CD4-positive, CD25-positive, alpha-beta regulatory T cell (primary cell): ENCODE data around the gene ARSB. TPM values are rescaled to one million over a fixed set of nuclear protein-coding genes. Genes with fewer than 3 reads are reported as not detected.

Experiments used
- ATAC-seq, 2 donors: fragments of 150-1000 bp; cut with Tn5 transposase; one replicate each; pipeline ENCODE4 v1.10.0; 2021; ENCODE audit warnings: low read depth in 2 of 2, moderate number of reproducible peaks in 2 of 2, moderate library complexity in 1 of 2
- DNase-seq, 3 donors: peaks; one replicate each; pipeline versions ENCODE4 v3.0.0 to v3.0.0-alpha.2; 2012 to 2022; ENCODE audit warnings: mixed read lengths in 1 of 3
- H3K27ac ChIP-seq: one replicate; pipeline ENCODE4 v1.7.0; 2013; ENCODE audit warnings: mild to moderate bottlenecking, low read length; ENCODE audit not compliant: insufficient read depth, poor library complexity, severe bottlenecking
- H3K27me3 ChIP-seq: one replicate; pipeline ENCODE4 v1.7.0; 2013; ENCODE audit warnings: low read length; ENCODE audit not compliant: control insufficient read depth, insufficient read depth
- H3K36me3 ChIP-seq: one replicate; pipeline ENCODE4 v1.7.0; 2013; ENCODE audit warnings: mild to moderate bottlenecking, low read length, moderate library complexity; ENCODE audit not compliant: control insufficient read depth, insufficient read depth
- H3K4me1 ChIP-seq: 2 replicates; pipeline ENCODE4 v1.7.0; 2013; ENCODE audit warnings: mild to moderate bottlenecking, low read length; ENCODE audit not compliant: insufficient read depth, control insufficient read depth, poor library complexity, severe bottlenecking
- H3K4me3 ChIP-seq: one replicate; pipeline ENCODE4 v1.7.0; 2013; ENCODE audit warnings: low read depth, mild to moderate bottlenecking, low read length, moderate library complexity
- H3K9me3 ChIP-seq, 2 experiments: 1 replicate in 1 of 2; 2 replicates in 1 of 2; pipeline ENCODE4 v1.7.0; 2013; ENCODE audit warnings: low read length in 2 of 2, mild to moderate bottlenecking in 1 of 2, moderate library complexity in 1 of 2; ENCODE audit not compliant: control insufficient read depth in 2 of 2
- H3K27ac Mint-ChIP-seq, 3 donors: one replicate each; pipeline ENCODE4 v1.8.0; 2020 to 2022; ENCODE audit warnings: mild to moderate bottlenecking in 3 of 3, mixed read lengths in 3 of 3, moderate library complexity in 2 of 3
- H3K27me3 Mint-ChIP-seq: one replicate; pipeline ENCODE4 v1.8.0; 2022; ENCODE audit warnings: mild to moderate bottlenecking, mixed read lengths
- H3K36me3 Mint-ChIP-seq: one replicate; pipeline ENCODE4 v1.8.0; 2020; ENCODE audit warnings: mixed read lengths
- H3K4me1 Mint-ChIP-seq, 4 donors: one replicate each; pipeline ENCODE4 v1.8.0; 2020 to 2022; ENCODE audit warnings: mixed read lengths in 4 of 4, mild to moderate bottlenecking in 1 of 4
- H3K4me3 Mint-ChIP-seq, 4 donors: one replicate each; pipeline ENCODE4 v1.8.0; 2020 to 2022; ENCODE audit warnings: mild to moderate bottlenecking in 4 of 4, mixed read lengths in 4 of 4, moderate library complexity in 3 of 4
- H3K9me3 Mint-ChIP-seq, 7 donors: one replicate each; pipeline ENCODE4 v1.8.0; 2020 to 2022; ENCODE audit warnings: mixed read lengths in 7 of 7, mild to moderate bottlenecking in 3 of 7, moderate library complexity in 2 of 7
- polyA plus RNA-seq, 4 donors: library from polyadenylated mRNA; unstranded; fragments of 300-500 nt; fragmentation: Illumina TruSeq; gene quantifications; one replicate each; pipeline ENCODE4 v1.2.3, GENCODE V29; 2021
- total RNA-seq: library from RNA; stranded (reverse); gene quantifications from one replicate; pipeline ENCODE4 v1.2.3, GENCODE V29; 2022

Gene ARSB
- total and polyA plus RNA-seq, 5 donors from 2014 or later: 3.4 to 6.5 (median 4.4) TPM

DNA sequence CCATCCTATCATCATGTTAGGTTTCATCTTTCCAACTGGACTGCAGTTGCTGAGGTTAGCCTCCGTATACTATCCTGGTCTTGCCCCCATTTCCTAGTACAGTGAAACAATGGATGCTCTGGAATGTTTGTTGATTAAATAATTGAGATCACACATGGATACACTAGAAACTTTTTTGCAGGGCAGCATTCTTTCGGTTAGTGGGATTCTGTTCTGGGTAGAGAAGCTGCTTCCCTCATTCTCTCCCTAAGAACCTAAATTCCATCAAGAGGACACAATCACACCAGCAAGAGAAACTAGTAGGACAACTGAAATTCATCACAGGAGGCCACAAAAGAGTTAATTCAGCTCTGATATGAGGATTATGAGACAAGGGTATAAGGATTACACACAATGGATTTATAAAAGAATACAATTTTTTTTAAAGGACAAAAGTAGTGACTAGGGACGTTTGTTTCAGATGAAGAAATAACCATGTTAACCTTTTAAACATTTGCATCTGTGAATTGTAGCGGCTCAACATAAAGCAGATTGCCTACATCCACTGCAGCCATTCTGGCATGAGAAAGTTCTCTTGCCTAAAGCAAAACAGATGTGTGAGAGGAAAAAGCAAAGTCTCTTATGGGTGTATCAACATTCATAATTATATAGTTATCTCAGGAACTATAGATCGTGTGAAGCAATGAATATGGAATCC, 173.8 kb downstream of the ARSB start:
- Mint-ChIP-seq H3K27me3 (no peaks in the 10 kb centered on the region), H3K27ac (peak overlapping the region in 1 of 3 donors; percentile 69), H3K9me3 (peaks cover 0 to 3% (median 0%) of the 10 kb centered on the region in 7 donors), H3K4me3 (no peak overlapping the region), H3K36me3 (peaks cover 19% of the 10 kb centered on the region), H3K4me1 (peaks cover 0 to 3% (median 0%) of the 10 kb centered on the region in 4 donors)
- Histone ChIP-seq H3K27ac (no peak overlapping the region), H3K4me3 (no peak overlapping the region), H3K27me3 (no peaks in the 10 kb centered on the region), H3K4me1 (no peaks in the 10 kb centered on the region), H3K9me3 (no peaks in the 10 kb centered on the region), H3K36me3 (no peaks in the 10 kb centered on the region)
- DNase-seq (no peak), ATAC-seq (no peak)

GRCh38 chr5:78810098-78810920, 174.8 kb downstream of the ARSB start:
- H3K27me3 Mint-ChIP-seq: no peaks in the 10 kb centered on the region
- H3K9me3 Mint-ChIP-seq: peaks cover 0 to 3% (median 0%) of the 10 kb centered on the region in 7 donors
- DNase-seq (no peak), ATAC-seq (no peak)
- no peak overlapping the region for H3K4me3 ChIP-seq
- no peaks in the 10 kb centered on the region for H3K36me3 ChIP-seq
- H3K27me3 ChIP-seq: no peaks in the 10 kb centered on the region
- peaks cover 0 to 3% (median 0%) of the 10 kb centered on the region in 4 donors for H3K4me1 Mint-ChIP-seq
- H3K4me1 ChIP-seq: no peaks in the 10 kb centered on the region
- H3K27ac ChIP-seq: no peak overlapping the region
- H3K4me3 Mint-ChIP-seq: no peak overlapping the region
- H3K9me3 ChIP-seq: no peaks in the 10 kb centered on the region
- H3K36me3 Mint-ChIP-seq: peaks cover 14% of the 10 kb centered on the region
- H3K27ac Mint-ChIP-seq: no peak overlapping the region

- no peak overlapping the region for H3K27ac Mint-ChIP-seq
These were observed 175.7 kb downstream of the ARSB start for GRCh38 chr5:78809444-78809843.

GRCh38 chr5:78808818-78809217, 176.3 kb downstream of the ARSB start:
- H3K36me3 ChIP-seq: no peaks in the 10 kb centered on the region
- Mint-ChIP-seq H3K36me3 (peaks cover 3% of the 10 kb centered on the region), H3K4me1 (peaks cover 0 to 2% (median 0%) of the 10 kb centered on the region in 4 donors), H3K27ac (no peak overlapping the region), H3K4me3 (no peak overlapping the region), H3K27me3 (no peaks in the 10 kb centered on the region), H3K9me3 (peaks cover 0 to 3% (median 0%) of the 10 kb centered on the region in 7 donors)
- ATAC-seq (no peak), DNase-seq (no peak)
- H3K4me1 ChIP-seq: no peaks in the 10 kb centered on the region
- no peak overlapping the region for H3K27ac ChIP-seq
- no peaks in the 10 kb centered on the region for H3K9me3 ChIP-seq
- H3K4me3 ChIP-seq: no peak overlapping the region
- no peaks in the 10 kb centered on the region for H3K27me3 ChIP-seq

More at GRCh38 chr5:78809444-78809843, 175.7 kb downstream of the ARSB start:
- H3K27me3 ChIP-seq: no peaks in the 10 kb centered on the region
- no peaks in the 10 kb centered on the region for H3K36me3 ChIP-seq
- ATAC-seq (no peak), DNase-seq (no peak)
- H3K9me3 ChIP-seq: no peaks in the 10 kb centered on the region
- no peak overlapping the region for H3K4me3 ChIP-seq
- Mint-ChIP-seq H3K27me3 (no peaks in the 10 kb centered on the region), H3K36me3 (peaks cover 9% of the 10 kb centered on the region), H3K9me3 (peaks cover 0 to 3% (median 0%) of the 10 kb centered on the region in 7 donors), H3K4me1 (peaks cover 0 to 2% (median 0%) of the 10 kb centered on the region in 4 donors), H3K4me3 (no peak overlapping the region)
- no peak overlapping the region for H3K27ac ChIP-seq
- no peaks in the 10 kb centered on the region for H3K4me1 ChIP-seq

DNA sequence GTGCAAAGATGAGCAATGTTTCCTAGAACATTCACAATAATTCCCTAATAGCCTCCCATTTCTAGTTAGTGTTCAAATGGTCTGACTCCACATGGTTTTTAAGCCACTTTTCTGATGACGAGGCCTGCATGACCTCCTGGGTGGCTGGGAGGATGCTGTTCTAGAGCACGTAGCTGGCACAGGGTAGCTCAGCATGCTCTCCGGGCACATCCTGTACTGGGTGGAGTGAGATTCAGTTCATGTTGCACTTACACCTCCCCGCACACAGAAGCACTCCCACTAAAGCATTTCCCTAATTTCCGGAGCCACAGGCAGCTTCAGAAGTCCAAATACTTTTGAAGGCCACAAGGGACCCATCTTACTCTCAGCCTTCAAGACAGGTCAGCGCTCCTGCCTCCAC, 176.7 kb downstream of the ARSB start:
- Histone ChIP-seq H3K27ac (no peak overlapping the region), H3K4me1 (no peaks in the 10 kb centered on the region), H3K9me3 (no peaks in the 10 kb centered on the region), H3K4me3 (no peak overlapping the region), H3K27me3 (no peaks in the 10 kb centered on the region), H3K36me3 (no peaks in the 10 kb centered on the region)
- H3K4me3 Mint-ChIP-seq: no peak overlapping the region
- ATAC-seq (no peak), DNase-seq (no peak)
- peaks cover 0 to 3% (median 0%) of the 10 kb centered on the region in 7 donors for H3K9me3 Mint-ChIP-seq
- no peaks in the 10 kb centered on the region for H3K27me3 Mint-ChIP-seq
- H3K4me1 Mint-ChIP-seq: peaks cover 0 to 2% (median 0%) of the 10 kb centered on the region in 4 donors
- no peak overlapping the region for H3K27ac Mint-ChIP-seq
- peaks cover 3% of the 10 kb centered on the region for H3K36me3 Mint-ChIP-seq

- H3K9me3 Mint-ChIP-seq: peaks cover 0 to 4% (median 0%) of the 10 kb centered on the region in 7 donors
- no peak overlapping the region for H3K4me3 Mint-ChIP-seq
- Histone ChIP-seq H3K27me3 (no peaks in the 10 kb centered on the region), H3K9me3 (no peaks in the 10 kb centered on the region), H3K36me3 (no peaks in the 10 kb centered on the region), H3K4me1 (no peaks in the 10 kb centered on the region), H3K27ac (no peak overlapping the region), H3K4me3 (no peak overlapping the region)
- DNase-seq: no peak
- peaks cover 0 to 2% (median 0%) of the 10 kb centered on the region in 4 donors for H3K4me1 Mint-ChIP-seq
- no peak overlapping the region for H3K27ac Mint-ChIP-seq
- no peaks in the 10 kb centered on the region for H3K27me3 Mint-ChIP-seq
- peaks cover 16% of the 10 kb centered on the region for H3K36me3 Mint-ChIP-seq
- no peak for ATAC-seq
These were observed 178.6 kb downstream of the ARSB start for GRCh38 chr5:78806544-78806943.

- Histone ChIP-seq H3K27me3 (no peaks in the 10 kb centered on the region), H3K36me3 (no peaks in the 10 kb centered on the region), H3K4me3 (no peak overlapping the region), H3K9me3 (no peaks in the 10 kb centered on the region), H3K4me1 (no peaks in the 10 kb centered on the region), H3K27ac (no peak overlapping the region)
- H3K36me3 Mint-ChIP-seq: peaks cover 25% of the 10 kb centered on the region
- no peak overlapping the region for H3K27ac Mint-ChIP-seq
- no peak for ATAC-seq
- H3K27me3 Mint-ChIP-seq: no peaks in the 10 kb centered on the region
- no peak overlapping the region for H3K4me3 Mint-ChIP-seq
- H3K9me3 Mint-ChIP-seq: peaks cover 0 to 9% (median 0%) of the 10 kb centered on the region in 7 donors
- peaks cover 0 to 2% (median 0%) of the 10 kb centered on the region in 4 donors for H3K4me1 Mint-ChIP-seq
- no peak for DNase-seq
These were observed 179.5 kb downstream of the ARSB start for GRCh38 chr5:78805474-78806124.
